Osteoblast (primary cell): Measurements from ENCODE around the gene PRSS27. TPM values are rescaled to one million over a fixed set of nuclear protein-coding genes. Genes with fewer than 3 reads are reported as not detected.
A peak's percentile ranks its signal among the peaks of the same experiment; 100 is the strongest.

Experiments
- DNase-seq: peaks from one replicate; pipeline ENCODE4 v3.0.0; 2011; ENCODE audit warnings: low spot score, mixed read lengths; ENCODE audit not compliant: insufficient read length; ENCODE audit errors: missing footprints
- H2AFZ ChIP-seq: 2 replicates; pipeline ENCODE4 v1.6.0; 2011; ENCODE audit warnings: mild to moderate bottlenecking, low read length
- H3K27ac ChIP-seq: 2 replicates; pipeline ENCODE4 v1.5.1; 2011; ENCODE audit warnings: mild to moderate bottlenecking, low read depth, low read length, moderate library complexity
- H3K27me3 ChIP-seq: 2 replicates; pipeline ENCODE4 v1.6.0; 2012; ENCODE audit warnings: mild to moderate bottlenecking, control low read depth, inconsistent platforms, low read length, moderate library complexity; ENCODE audit not compliant: insufficient read depth
- H3K36me3 ChIP-seq: 2 replicates; pipeline ENCODE4 v1.5.1; 2011; ENCODE audit warnings: mild to moderate bottlenecking, low read length, control low read depth, moderate library complexity; ENCODE audit not compliant: insufficient read depth
- H3K4me1 ChIP-seq: 2 replicates; pipeline ENCODE4 v1.5.1; 2011; ENCODE audit warnings: mild to moderate bottlenecking, low read length, control low read depth, moderate library complexity; ENCODE audit not compliant: insufficient read depth
- H3K4me2 ChIP-seq: 2 replicates; pipeline ENCODE4 v1.6.0; 2011; ENCODE audit warnings: mild to moderate bottlenecking, low read length; ENCODE audit not compliant: insufficient read depth
- H3K4me3 ChIP-seq: fragments of 200-600 bp; sonication (generic); 3 replicates; pipeline ENCODE4 v1.5.1; 2012; ENCODE audit warnings: mild to moderate bottlenecking, low read length, inconsistent platforms; ENCODE audit not compliant: insufficient read depth
- H3K79me2 ChIP-seq: 2 replicates; pipeline ENCODE4 v1.6.0; 2012; ENCODE audit warnings: mild to moderate bottlenecking, low read length, control low read depth, inconsistent platforms; ENCODE audit not compliant: insufficient read depth
- H3K9me3 ChIP-seq: 2 replicates; pipeline ENCODE4 v1.5.1; 2011; ENCODE audit warnings: low read depth, low read length, control low read depth
- H4K20me1 ChIP-seq: 2 replicates; pipeline ENCODE4 v1.6.0; 2012; ENCODE audit warnings: mild to moderate bottlenecking, low read length, control low read depth; ENCODE audit not compliant: insufficient read depth
- CTCF ChIP-seq: IDR thresholded peaks from 2 replicates; pipeline ENCODE4 v1.5.1; 2011; ENCODE audit warnings: mild to moderate bottlenecking, low read depth, low read length, moderate library complexity; ENCODE audit errors: extremely low read depth
- total RNA-seq: library from RNA; depleted of rRNA; stranded (reverse); fragments of >200 nt; gene quantifications from 2 replicates; pipeline ENCODE4 v1.2.3, GENCODE V29; 2012

Gene PRSS27
- total RNA-seq, 1 donor, result 2.5 TPM

- Histone ChIP-seq H2AFZ (no peak overlapping the region), H3K9me3 (no peaks in the 10 kb centered on the region), H3K36me3 (no peaks in the 10 kb centered on the region), H4K20me1 (no peaks in the 10 kb centered on the region), H3K27ac (no peak overlapping the region), H3K79me2 (no peaks in the 10 kb centered on the region), H3K4me3 (no peak overlapping the region), H3K4me2 (no peak overlapping the region), H3K27me3 (peaks cover 10% of the 10 kb centered on the region), H3K4me1 (no peaks in the 10 kb centered on the region)
- TF ChIP-seq CTCF, result no peak
- no peak for DNase-seq
Measured at GRCh38 chr16:2738615-2739014, 18.6 kb upstream of the PRSS27 start.

DNA sequence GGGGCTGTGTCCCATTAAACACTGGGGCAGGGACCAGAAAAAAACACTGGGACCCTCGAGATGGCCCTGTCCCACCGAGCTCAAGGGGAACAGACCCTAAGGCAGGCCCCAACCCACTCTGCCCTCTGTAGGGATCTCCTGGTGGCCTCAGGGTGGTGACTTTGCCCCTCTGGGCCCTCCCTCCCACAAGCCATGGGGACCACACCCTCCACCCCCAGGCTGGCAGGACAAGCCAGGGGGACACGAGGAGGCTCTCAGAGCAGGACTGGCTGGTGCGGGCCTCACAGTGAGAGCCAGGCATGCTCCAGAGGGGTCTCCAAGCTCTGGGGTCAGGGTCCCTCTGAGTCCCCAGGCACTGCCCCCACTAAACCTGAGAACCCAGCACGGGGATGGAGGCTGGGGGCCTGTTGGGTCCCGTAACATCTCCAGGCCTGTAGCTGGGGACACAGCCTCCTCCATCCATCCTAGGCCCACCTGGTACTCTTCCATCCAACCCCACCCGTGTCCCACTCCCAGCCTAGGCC is 17.9 kb upstream of the PRSS27 start:
- no peaks in the 10 kb centered on the region for H4K20me1 ChIP-seq
- H3K9me3 ChIP-seq, result no peaks in the 10 kb centered on the region
- no peak for TF ChIP-seq CTCF
- H3K79me2 ChIP-seq, result no peaks in the 10 kb centered on the region
- no peak overlapping the region for H3K4me2 ChIP-seq
- H3K36me3 ChIP-seq, result no peaks in the 10 kb centered on the region
- no peak overlapping the region for H2AFZ ChIP-seq
- no peaks in the 10 kb centered on the region for H3K4me1 ChIP-seq
- no peak overlapping the region for H3K27ac ChIP-seq
- peak; percentile 64 for DNase-seq
- H3K4me3 ChIP-seq, result no peak overlapping the region
- peaks cover 10% of the 10 kb centered on the region for H3K27me3 ChIP-seq

DNA sequence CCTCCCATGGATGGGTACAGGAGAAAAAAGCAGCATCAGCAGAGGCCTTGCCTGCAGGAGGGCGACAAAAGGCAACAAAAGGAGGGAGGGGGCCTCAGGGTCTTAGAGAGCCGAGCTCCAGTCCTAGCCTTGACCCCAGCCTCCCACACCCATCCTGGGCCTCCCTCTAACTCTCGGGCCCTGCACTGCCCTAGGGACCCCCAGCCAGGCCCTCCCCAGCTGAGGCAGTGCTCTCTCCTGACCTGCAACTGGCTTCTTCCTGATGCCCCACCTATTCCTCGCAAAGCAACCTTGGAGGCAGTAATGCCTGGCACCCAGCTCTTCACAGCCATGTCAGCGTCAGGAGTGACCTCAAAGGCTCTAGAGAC is 17.2 kb upstream of the PRSS27 start:
- H2AFZ ChIP-seq, result no peak overlapping the region
- H3K9me3 ChIP-seq, result no peaks in the 10 kb centered on the region
- H3K4me3 ChIP-seq, result no peak overlapping the region
- H4K20me1 ChIP-seq, result no peaks in the 10 kb centered on the region
- no peak for TF ChIP-seq CTCF
- H3K27me3 ChIP-seq, result peaks cover 10% of the 10 kb centered on the region
- no peak overlapping the region for H3K4me2 ChIP-seq
- H3K4me1 ChIP-seq, result no peaks in the 10 kb centered on the region
- peak; percentile 59 for DNase-seq
- H3K79me2 ChIP-seq, result no peaks in the 10 kb centered on the region
- no peaks in the 10 kb centered on the region for H3K36me3 ChIP-seq
- no peak overlapping the region for H3K27ac ChIP-seq

GRCh38 chr16:2736476-2737237 is 16.6 kb upstream of the PRSS27 start:
- TF ChIP-seq CTCF, result no peak
- Histone ChIP-seq H3K79me2 (no peaks in the 10 kb centered on the region), H3K4me3 (no peak overlapping the region), H3K27ac (no peak overlapping the region), H3K9me3 (no peaks in the 10 kb centered on the region), H3K27me3 (peaks cover 12% of the 10 kb centered on the region), H3K36me3 (no peaks in the 10 kb centered on the region), H2AFZ (no peak overlapping the region), H3K4me1 (no peaks in the 10 kb centered on the region), H3K4me2 (no peak overlapping the region), H4K20me1 (no peaks in the 10 kb centered on the region)
- DNase-seq, result peak; percentile 58
